GM21381 (cell line): ENCODE results near the gene CHST8.

Source experiments
- ATAC-seq: cut with Tn5 transposase; IDR thresholded peaks from one replicate; pipeline ENCODE4 v1.9.1; 2021; ENCODE audit warnings: mild to moderate bottlenecking, moderate library complexity; ENCODE audit not compliant: unreplicated experiment

CHST8 gene

GRCh38 chr19:33730858-33731607 is 109.3 kb downstream of the CHST8 start:
- ATAC-seq: no peak

GRCh38 chr19:33731881-33732280 is 110.1 kb downstream of the CHST8 start:
- no peak for ATAC-seq

- ATAC-seq: no peak
Observed at GRCh38 chr19:33734913-33735312, 113.2 kb downstream of the CHST8 start.

GRCh38 chr19:33736158-33736557 is 114.4 kb downstream of the CHST8 start:
- ATAC-seq: no peak

- ATAC-seq: no peak
Observed at GRCh38 chr19:33736787-33737186, 115.0 kb downstream of the CHST8 start.

- ATAC-seq: no peak
Observed at GRCh38 chr19:33737681-33738371, 116.1 kb downstream of the CHST8 start.

- ATAC-seq: no peak
Observed at GRCh38 chr19:33740811-33741396, 119.2 kb downstream of the CHST8 start.

- ATAC-seq: no peak
Observed at GRCh38 chr19:33745297-33745696, 123.5 kb downstream of the CHST8 start.

GRCh38 chr19:33746159-33746558 is 124.4 kb downstream of the CHST8 start:
- ATAC-seq: no peak

- no peak for ATAC-seq
Observed at GRCh38 chr19:33747273-33747672, 125.5 kb downstream of the CHST8 start.

- ATAC-seq: no peak
Observed at GRCh38 chr19:33748231-33748630, 126.5 kb downstream of the CHST8 start.

- ATAC-seq: no peak
Observed at GRCh38 chr19:33749016-33749415, 127.3 kb downstream of the CHST8 start.

GRCh38 chr19:33749619-33750175 is 127.9 kb downstream of the CHST8 start:
- ATAC-seq: no peak

- no peak for ATAC-seq
Observed at GRCh38 chr19:33750587-33751435, 129.1 kb downstream of the CHST8 start.

GRCh38 chr19:33751436-33751770 is 129.7 kb downstream of the CHST8 start:
- ATAC-seq: no peak

- ATAC-seq: no peak
Observed at GRCh38 chr19:33752018-33752800, 130.5 kb downstream of the CHST8 start.

GRCh38 chr19:33752945-33753344 is 131.2 kb downstream of the CHST8 start:
- no peak for ATAC-seq

- no peak for ATAC-seq
Observed at GRCh38 chr19:33754361-33754760, 132.6 kb downstream of the CHST8 start.

GRCh38 chr19:33755099-33756035 is 133.6 kb downstream of the CHST8 start:
- no peak for ATAC-seq
